GM19023 (cell line): Measurements from ENCODE around the gene SERPINA4.
"Not testable (repeated sequence)": the region's sequence is repeated elsewhere in the genome, so short reads cannot be mapped to it uniquely, and the experiment has no call there.

Source experiments
- ATAC-seq: cut with Tn5 transposase; IDR thresholded peaks from one replicate; pipeline ENCODE4 v1.9.1; 2021; ENCODE audit warnings: mild to moderate bottlenecking, moderate library complexity; ENCODE audit not compliant: unreplicated experiment

Gene SERPINA4

GRCh38 chr14:94588311-94588710, 27.1 kb downstream of the SERPINA4 start:
- no peak for ATAC-seq

DNA sequence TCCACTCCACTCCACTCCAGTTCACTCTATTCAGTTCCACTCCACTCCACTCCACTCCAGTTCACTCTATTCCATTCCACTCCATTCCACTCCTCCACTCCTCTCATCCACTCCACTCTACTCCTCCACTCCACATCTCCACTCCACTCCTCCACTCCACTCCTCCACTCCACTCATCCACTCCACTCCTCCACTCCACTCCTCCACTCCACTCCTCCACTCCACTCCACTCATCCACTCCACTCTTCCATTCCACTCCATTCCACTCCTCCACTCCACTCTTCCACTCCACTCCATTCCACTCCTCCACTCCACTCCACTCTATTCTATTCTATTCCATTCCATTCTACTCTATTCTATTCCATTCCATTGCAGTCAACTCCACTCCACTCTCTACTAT, 29.8 kb downstream of the SERPINA4 start:
- ATAC-seq = no peak

DNA sequence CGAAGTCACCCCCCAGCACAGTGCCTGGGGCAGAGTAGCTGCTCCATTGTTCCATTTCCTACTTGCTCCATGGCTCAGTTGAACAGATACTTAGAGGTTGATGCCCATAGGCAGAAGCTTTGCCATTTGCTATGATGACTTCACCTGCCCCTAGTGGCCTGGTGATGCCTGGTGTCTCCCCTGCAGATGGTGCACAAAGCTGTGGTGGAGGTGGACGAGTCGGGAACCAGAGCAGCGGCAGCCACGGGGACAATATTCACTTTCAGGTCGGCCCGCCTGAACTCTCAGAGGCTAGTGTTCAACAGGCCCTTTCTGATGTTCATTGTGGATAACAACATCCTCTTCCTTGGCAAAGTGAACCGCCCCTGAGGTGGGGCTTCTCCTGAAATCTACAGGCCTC, 30.6 kb downstream of the SERPINA4 start:
- ATAC-seq = no peak

GRCh38 chr14:94592457-94592856, 31.2 kb downstream of the SERPINA4 start:
- no peak for ATAC-seq

DNA sequence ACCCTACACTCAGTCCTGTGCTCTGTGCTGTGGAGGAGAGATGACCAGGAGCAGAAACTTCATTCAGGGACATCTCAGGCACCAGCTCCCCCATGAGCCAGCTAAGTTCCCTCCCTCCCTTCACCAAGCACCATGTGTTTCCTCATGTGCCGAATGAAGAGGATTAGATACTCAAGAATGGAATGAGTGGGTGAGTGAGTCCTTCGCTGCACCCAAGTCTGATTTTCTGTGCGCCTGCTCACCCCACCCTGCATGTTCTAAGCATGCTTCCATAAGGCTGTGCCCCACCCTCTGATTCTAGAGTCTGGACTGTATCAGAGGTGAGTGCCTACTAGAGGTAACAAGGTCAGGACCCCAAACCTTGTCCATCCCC, 32.1 kb downstream of the SERPINA4 start:
- no peak for ATAC-seq

DNA sequence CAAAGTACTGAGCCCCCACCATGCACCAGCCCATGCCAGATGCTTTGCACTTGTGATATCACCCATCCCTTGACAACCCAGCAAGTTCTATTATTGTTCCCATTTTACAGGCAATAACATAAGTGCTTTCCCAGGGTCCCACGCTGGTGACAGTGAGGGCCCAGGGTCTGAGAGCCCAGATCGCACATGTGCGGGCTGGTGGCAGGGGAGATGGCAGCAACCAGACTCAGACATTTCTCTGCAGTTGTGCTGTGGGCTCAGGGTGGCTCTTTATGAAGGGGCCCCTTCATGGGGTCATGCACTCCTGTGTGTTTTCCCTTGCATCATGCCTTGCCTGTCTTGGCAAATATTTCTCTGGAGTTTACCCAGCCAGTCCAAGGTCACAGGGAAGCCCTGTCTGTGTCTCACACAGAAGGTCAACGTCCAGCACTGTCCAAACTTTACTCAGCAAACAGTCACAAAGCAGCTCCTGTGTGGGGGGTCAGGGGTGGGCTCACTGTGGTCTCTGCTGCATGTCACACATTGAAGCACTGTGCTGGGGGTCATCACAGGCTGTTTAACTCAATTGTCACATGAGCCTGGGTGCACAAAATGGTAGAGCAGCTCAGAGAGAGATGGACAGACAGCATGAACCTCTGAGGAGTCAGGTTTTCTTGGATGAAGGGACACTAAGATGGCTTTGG, 32.6 kb downstream of the SERPINA4 start:
- ATAC-seq = no peak

DNA sequence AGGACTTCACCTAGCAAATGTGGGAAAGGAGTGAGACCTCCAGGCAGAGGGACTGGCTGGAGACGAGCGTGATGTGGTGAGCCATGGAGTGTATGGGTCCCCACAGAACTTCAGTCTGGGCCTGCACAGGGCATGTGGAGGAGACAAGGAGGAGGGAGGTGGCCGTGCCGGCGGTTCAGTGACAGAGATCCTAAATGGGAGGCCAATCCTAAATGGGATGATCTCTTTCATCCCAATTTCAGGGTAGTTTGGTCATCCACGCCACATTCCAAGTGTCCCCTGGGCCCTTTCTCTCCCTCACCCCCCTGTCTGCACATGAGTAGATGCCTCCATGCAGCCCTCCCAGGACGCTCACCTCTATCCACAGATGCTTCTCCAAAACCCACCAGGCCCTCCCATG, 33.2 kb downstream of the SERPINA4 start:
- ATAC-seq = no peak

GRCh38 chr14:94595912-94596311, 34.7 kb downstream of the SERPINA4 start:
- ATAC-seq = no peak

DNA sequence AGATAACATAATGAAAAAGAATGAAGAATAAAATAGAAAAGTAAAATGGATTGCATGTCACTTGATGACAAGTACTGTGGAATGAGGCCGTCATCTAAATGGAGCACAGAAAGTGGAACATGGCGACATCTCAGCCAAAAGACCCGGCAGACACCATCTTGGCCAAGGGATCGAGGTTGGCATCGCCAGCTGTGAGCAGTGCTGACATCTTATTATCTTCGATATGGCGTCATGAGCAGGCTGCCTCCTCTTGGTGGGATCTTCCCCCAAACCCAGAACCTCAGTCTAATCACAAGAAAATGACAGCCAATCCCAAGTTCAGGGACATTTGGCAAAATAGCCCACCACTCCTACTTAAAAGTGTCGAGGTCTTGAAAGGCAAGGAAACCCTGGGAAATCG, 35.1 kb downstream of the SERPINA4 start:
- ATAC-seq = no peak

DNA sequence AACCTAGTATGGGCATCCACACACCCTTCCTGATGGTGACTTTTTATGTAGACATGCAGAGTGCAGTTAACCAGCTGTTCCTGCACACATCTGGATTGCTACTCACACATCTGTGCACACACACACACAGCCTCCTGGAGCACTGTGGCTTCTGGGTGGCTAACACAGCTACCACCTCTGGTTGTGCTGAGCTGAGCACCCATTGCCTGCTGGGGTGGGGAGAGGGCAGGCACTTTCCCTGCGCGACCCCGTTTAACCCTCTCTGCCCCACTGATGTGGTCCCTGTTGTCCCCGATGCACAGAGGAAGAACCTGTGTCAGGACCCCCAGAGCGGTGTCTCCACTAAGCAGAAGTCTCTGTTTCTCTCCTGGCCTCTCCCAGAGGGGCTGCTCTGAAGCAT, 36.5 kb downstream of the SERPINA4 start:
- no peak for ATAC-seq

- ATAC-seq = no peak
Measured at GRCh38 chr14:94598506-94598815, 37.2 kb downstream of the SERPINA4 start.

GRCh38 chr14:94598816-94599655, 37.8 kb downstream of the SERPINA4 start:
- no peak for ATAC-seq

DNA sequence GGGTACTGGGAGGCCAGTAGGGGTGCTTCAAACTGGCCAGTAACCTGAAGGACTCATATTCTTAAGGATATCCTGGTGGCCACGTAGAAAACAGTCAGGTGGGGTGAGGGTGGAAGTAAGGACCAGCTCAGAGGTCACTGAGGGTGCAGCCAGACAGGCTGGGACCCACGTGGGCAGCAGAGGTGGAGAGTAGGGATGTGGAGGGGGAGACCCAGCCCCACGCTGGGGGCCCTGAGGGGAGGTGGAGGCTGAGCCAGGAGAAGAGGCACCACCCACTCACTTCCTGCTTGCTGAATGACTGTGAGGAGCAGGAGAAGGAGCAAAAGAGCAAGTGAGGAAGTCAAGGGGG, 38.4 kb downstream of the SERPINA4 start:
- ATAC-seq = no peak

- ATAC-seq = no peak
Measured at GRCh38 chr14:94600148-94600545, 38.9 kb downstream of the SERPINA4 start.

DNA sequence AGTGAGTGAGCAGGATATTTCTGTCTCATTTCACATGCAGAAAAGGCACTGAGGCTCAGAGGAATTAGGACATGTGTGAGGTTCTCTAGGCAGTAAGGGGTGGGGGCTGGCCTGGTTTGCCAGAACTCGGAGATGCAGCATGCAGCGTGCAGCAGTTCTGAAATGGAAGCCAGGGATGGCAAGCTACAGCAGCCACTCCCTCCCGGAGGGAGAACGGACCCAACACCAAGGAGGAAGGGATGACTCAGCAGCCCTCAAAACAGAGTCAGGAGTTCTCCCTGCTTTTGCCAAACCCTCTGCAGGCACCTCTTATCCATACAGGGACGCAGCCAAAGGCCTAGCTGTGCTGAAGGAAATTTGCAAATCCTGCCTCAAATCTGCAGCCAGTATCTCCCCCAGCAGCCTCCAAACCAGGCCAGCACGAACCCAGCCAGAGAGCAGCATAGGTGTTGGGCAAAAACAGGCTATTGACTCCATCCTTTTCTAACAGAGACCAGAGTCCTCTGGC, 40.7 kb downstream of the SERPINA4 start:
- ATAC-seq = no peak

- ATAC-seq = no peak
Measured at GRCh38 chr14:94602722-94603121, 41.5 kb downstream of the SERPINA4 start.

DNA sequence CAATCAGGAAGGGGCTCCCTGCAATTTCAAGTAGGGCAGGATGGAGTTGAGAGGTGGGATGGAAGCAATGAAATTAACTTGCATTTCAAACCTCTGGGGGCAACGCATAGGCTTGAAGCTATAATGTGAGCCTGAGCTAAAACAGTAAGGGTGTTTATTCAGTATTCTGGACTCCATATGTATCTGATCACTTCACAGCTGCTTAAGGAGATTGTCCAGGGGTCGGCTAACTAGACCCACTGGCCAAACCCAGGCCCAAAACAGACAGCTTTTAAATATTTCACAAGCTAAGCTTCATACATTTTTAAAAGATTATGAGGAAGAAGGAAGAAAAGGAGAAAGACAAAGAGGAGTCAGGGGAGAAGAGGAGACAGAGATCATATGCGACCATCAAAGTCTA, 44.1 kb downstream of the SERPINA4 start:
- no peak for ATAC-seq

- not testable (repeated sequence) for ATAC-seq
Measured at GRCh38 chr14:94608966-94609365, 47.7 kb downstream of the SERPINA4 start.

GRCh38 chr14:94611179-94611578, 49.9 kb downstream of the SERPINA4 start:
- ATAC-seq = no peak

DNA sequence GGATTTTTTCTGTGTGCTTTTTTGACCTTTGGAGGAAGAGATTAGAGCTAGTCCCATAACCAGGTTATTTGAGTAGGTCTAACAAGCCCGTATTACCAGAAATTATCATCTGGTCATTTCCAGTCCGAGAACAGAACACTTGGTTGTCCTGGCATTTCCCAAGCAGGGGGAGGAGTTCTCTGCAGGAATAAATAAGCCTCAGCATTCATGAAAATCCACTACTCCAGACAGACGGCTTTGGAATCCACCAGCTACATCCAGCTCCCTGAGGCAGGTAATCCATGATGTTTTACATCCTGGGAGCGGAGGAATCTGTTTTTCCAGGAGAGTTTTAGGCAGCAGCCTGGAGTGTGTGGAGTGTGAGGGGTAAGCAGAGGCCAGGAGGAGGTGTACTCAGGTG, 50.9 kb downstream of the SERPINA4 start, which contains the start of gene SERPINA3:
Gene SERPINA3 (plus strand): TSS at position 218 of the 400 bp plus-strand sequence. CDS start 2,051 bp downstream, outside the sequence.
- no peak for ATAC-seq

- no peak for ATAC-seq
Measured at GRCh38 chr14:94612580-94613554, 51.6 kb downstream of the SERPINA4 start.
